ENCODE data around the gene DYNC1I1. TPM values are rescaled to one million over a fixed set of nuclear protein-coding genes. Genes with fewer than 3 reads are reported as not detected.

The DYNC1I1 gene
- total and polyA plus RNA-seq, 3 experiments from 2014 or later = not detected

DNA sequence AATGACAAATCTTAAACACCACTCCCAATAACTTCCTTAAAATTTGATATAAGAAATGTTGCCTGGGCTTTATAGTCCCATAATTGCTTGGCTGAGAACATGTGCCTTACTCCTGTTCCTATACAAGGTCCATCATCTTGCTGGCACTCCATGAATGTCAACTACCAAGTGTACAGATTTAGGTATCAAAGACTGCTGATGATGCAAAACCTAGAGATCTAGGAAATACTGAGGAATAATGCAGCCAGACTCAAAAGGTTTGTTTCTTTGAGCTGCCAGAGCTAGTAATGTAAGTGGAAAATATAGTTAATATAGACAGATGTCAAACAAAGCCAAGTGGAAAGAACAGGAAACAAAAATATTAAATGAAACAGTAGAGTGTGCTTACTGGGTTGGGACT, 121.1 kb downstream of the DYNC1I1 start:
- no peaks in the 10 kb centered on the region for H3K4me1 ChIP-seq (ENCODE audit: insufficient read depth, low read length)
- POLR2A ChIA-PET = no interaction called here
- no peak overlapping the region for H3K4me3 Mint-ChIP-seq

DNA sequence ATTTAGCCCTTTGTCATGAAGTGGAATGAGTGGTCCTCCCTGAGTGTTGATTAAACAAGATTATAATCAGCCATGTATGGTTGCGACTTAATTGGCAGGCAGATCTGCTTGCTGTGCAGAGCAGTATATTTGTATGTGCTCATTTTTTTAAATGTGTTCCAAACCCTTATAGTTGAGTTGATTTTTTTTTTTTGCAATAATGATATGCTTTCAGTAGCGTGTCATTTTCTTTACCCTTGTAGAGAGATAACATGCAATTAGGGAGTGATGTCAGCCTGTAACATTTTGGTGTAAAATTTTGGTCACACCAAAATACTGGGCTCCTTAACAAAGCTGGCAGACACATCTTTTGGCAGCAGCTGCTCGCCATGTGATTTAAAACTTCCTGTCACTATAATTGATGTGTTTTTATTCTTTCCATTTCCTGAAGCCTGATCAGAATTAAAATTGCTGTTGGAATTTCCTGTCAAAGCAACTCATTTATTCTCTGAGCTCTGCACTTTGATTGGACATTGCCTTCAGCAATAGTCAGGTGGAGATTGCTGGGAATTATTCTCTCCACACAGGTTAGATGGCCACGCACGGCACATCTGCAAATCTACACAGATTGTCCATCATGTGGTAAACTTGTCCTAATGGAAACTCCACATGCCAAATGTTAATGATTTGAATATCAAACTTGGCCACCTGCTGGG, 125.3 kb downstream of the DYNC1I1 start:
- Histone ChIP-seq H3K4me3 (ENCODE audit: low read length) (no peak overlapping the region), H3K9me3 (ENCODE audit: low read length) (no peaks in the 10 kb centered on the region), H3K36me3 (ENCODE audit: insufficient read depth, low read length) (no peaks in the 10 kb centered on the region), H3K27me3 (ENCODE audit: insufficient read depth, low read length, poor library complexity, severe bottlenecking) (no peaks in the 10 kb centered on the region), H3K4me1 (ENCODE audit: insufficient read depth, low read length) (no peaks in the 10 kb centered on the region), H3K27ac (ENCODE audit: low read depth, low read length) (no peak overlapping the region)
- no peak overlapping the region for H3K4me3 Mint-ChIP-seq
- no peaks in the 10 kb centered on the region for H3K36me3 Mint-ChIP-seq
- ChIA-PET CTCF (no interaction called here), POLR2A (no interaction called here)
- H3K27me3 Mint-ChIP-seq = peaks cover 0 to 8% of the 10 kb centered on the region in 2 donors
- DNase-seq = no peak
- peaks cover 0 to 1% (median 0%) of the 10 kb centered on the region in 5 donors for H3K9me3 Mint-ChIP-seq
- H3K27ac Mint-ChIP-seq = no peak overlapping the region
- H3K4me1 Mint-ChIP-seq = no peaks in the 10 kb centered on the region

More for the DNA sequence above, 121.1 kb downstream of the DYNC1I1 start:
- H3K9me3 ChIP-seq (ENCODE audit: low read length) = no peaks in the 10 kb centered on the region
- Mint-ChIP-seq H3K4me1 (no peaks in the 10 kb centered on the region), H3K36me3 (no peaks in the 10 kb centered on the region), H3K27ac (no peak overlapping the region), H3K27me3 (peaks cover 0 to 14% of the 10 kb centered on the region in 2 donors), H3K9me3 (peaks cover 0 to 1% (median 0%) of the 10 kb centered on the region in 5 donors)
- CTCF ChIA-PET = no interaction called here
- no peaks in the 10 kb centered on the region for H3K36me3 ChIP-seq (ENCODE audit: insufficient read depth, low read length)
- no peak for DNase-seq
- H3K27ac ChIP-seq (ENCODE audit: low read depth, low read length) = no peak overlapping the region
- H3K4me3 ChIP-seq (ENCODE audit: low read length) = no peak overlapping the region
- no peaks in the 10 kb centered on the region for H3K27me3 ChIP-seq (ENCODE audit: insufficient read depth, low read length, poor library complexity, severe bottlenecking)

DNA sequence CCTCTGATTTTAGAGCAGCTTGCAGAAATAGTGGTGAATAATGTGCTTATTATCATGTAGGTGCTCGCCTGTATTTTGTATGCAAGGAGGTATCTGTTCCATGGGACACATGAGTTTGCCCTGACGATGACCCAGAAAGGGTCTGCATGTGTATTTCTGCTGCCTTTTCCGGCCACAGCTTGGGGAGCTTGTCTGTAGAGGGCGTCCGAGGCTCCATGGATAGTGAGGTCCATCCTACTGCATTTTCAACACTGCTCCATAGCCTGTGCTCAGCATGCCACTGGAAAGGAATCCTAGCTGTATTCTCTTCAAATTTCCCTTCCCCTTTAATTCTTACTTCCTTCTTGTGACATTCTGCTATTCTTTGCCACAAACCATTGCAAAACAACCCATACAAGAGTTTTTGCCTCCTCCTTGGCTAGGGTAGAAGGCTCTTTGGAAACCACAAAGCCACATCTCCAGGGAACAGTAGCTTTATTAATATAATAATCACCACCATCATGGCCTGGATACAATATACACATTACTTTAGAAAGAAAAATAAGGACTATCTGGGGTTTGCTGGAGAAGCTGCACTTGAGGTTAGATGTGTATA, 127.7 kb downstream of the DYNC1I1 start:
- peaks cover 0 to 1% (median 0%) of the 10 kb centered on the region in 5 donors for H3K9me3 Mint-ChIP-seq
- no peaks in the 10 kb centered on the region for H3K4me1 Mint-ChIP-seq
- no peak overlapping the region for H3K27ac Mint-ChIP-seq
- Histone ChIP-seq H3K4me3 (ENCODE audit: low read length) (no peak overlapping the region), H3K27me3 (ENCODE audit: insufficient read depth, low read length, poor library complexity, severe bottlenecking) (no peaks in the 10 kb centered on the region), H3K9me3 (ENCODE audit: low read length) (no peaks in the 10 kb centered on the region), H3K36me3 (ENCODE audit: insufficient read depth, low read length) (no peaks in the 10 kb centered on the region), H3K27ac (ENCODE audit: low read depth, low read length) (no peak overlapping the region), H3K4me1 (ENCODE audit: insufficient read depth, low read length) (no peaks in the 10 kb centered on the region)
- POLR2A ChIA-PET = no interaction called here
- DNase-seq = no peak
- H3K36me3 Mint-ChIP-seq = no peaks in the 10 kb centered on the region
- H3K27me3 Mint-ChIP-seq = peaks cover 0 to 8% of the 10 kb centered on the region in 2 donors
- H3K4me3 Mint-ChIP-seq = no peak overlapping the region
- CTCF ChIA-PET = no interaction called here

DNA sequence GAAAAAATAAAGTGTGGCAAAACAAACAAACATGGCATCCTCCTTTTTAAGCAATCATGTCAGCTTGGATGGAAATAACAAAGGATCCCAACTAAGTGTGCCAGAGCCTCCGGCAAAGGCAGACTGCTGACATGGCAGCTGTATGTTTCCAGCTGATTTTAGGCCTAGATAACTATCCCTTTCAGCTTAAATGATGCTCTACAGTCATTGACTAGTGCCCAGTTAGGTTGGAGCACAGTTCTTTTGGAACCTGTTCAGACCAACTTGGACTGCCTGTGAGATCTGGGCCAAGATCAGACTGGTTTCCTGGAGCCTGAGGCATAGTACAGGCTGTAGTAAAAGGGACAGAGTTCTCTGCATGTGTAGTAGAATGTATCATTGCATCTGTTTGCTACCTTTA, 128.7 kb downstream of the DYNC1I1 start:
- Mint-ChIP-seq H3K4me1 (no peaks in the 10 kb centered on the region), H3K27ac (no peak overlapping the region), H3K27me3 (peaks cover 0 to 3% of the 10 kb centered on the region in 2 donors), H3K36me3 (no peaks in the 10 kb centered on the region), H3K4me3 (no peak overlapping the region), H3K9me3 (no peaks in the 10 kb centered on the region)
- DNase-seq = no peak
- ChIA-PET POLR2A (no interaction called here), CTCF (no interaction called here)
- Histone ChIP-seq H3K4me1 (ENCODE audit: insufficient read depth, low read length) (no peaks in the 10 kb centered on the region), H3K27ac (ENCODE audit: low read depth, low read length) (no peak overlapping the region), H3K36me3 (ENCODE audit: insufficient read depth, low read length) (no peaks in the 10 kb centered on the region), H3K4me3 (ENCODE audit: low read length) (no peak overlapping the region), H3K9me3 (ENCODE audit: low read length) (no peaks in the 10 kb centered on the region), H3K27me3 (ENCODE audit: insufficient read depth, low read length, poor library complexity, severe bottlenecking) (no peaks in the 10 kb centered on the region)

DNA sequence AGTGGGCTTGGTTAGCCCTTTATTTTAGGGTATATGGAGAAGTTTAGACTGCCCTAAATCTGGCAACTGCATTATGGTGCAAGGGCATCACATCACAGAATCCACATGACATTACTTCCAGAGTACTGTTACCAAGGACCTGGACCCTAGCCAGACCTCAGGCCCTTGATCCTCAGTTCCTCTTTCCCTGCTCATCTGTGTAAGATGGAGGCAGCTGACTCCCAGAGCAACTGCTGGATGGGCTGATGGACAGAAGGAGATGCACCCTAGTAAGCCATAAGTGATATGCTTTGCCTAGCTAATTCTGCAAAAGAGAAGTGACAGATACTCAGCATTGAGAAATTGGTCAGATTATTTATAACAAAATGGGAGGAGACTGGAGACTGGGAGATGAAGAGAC, 131.7 kb downstream of the DYNC1I1 start:
- Histone ChIP-seq H3K4me1 (ENCODE audit: insufficient read depth, low read length) (no peaks in the 10 kb centered on the region), H3K4me3 (ENCODE audit: low read length) (no peak overlapping the region), H3K36me3 (ENCODE audit: insufficient read depth, low read length) (no peaks in the 10 kb centered on the region), H3K27me3 (ENCODE audit: insufficient read depth, low read length, poor library complexity, severe bottlenecking) (no peaks in the 10 kb centered on the region), H3K27ac (ENCODE audit: low read depth, low read length) (no peak overlapping the region), H3K9me3 (ENCODE audit: low read length) (no peaks in the 10 kb centered on the region)
- no peak overlapping the region for H3K27ac Mint-ChIP-seq
- CTCF ChIA-PET = no interaction called here
- POLR2A ChIA-PET = no interaction called here
- no peaks in the 10 kb centered on the region for H3K36me3 Mint-ChIP-seq
- H3K4me1 Mint-ChIP-seq = no peaks in the 10 kb centered on the region
- H3K27me3 Mint-ChIP-seq = peaks cover 2 to 11% of the 10 kb centered on the region in 2 donors
- no peak overlapping the region for H3K4me3 Mint-ChIP-seq
- DNase-seq = no peak
- H3K9me3 Mint-ChIP-seq = no peaks in the 10 kb centered on the region

DNA sequence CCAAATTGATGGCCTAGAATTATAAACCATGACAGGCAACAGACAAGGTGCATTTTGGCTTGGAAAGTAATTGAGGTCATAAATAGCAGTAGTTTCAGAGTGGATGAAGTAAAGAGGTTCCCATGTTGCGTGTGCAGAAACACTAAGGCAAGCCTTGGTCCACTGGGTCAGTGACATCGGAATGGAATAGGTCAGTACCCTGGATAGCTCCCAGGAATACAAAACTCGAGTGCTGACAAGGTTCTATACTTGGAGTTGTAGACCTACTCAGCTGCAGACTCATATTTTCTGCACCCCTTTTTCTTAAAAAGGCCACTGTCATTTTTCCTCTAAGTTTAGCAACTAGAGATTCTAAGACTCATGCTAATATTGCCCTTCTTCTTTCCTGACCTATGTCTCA, 132.8 kb downstream of the DYNC1I1 start:
- H3K9me3 ChIP-seq (ENCODE audit: low read length) = no peaks in the 10 kb centered on the region
- Mint-ChIP-seq H3K4me1 (no peaks in the 10 kb centered on the region), H3K27me3 (peaks cover 2 to 12% of the 10 kb centered on the region in 2 donors), H3K4me3 (no peak overlapping the region), H3K27ac (no peak overlapping the region), H3K36me3 (no peaks in the 10 kb centered on the region), H3K9me3 (no peaks in the 10 kb centered on the region)
- no peak for DNase-seq
- no peaks in the 10 kb centered on the region for H3K27me3 ChIP-seq (ENCODE audit: insufficient read depth, low read length, poor library complexity, severe bottlenecking)
- POLR2A ChIA-PET = no interaction called here
- no peaks in the 10 kb centered on the region for H3K36me3 ChIP-seq (ENCODE audit: insufficient read depth, low read length)
- CTCF ChIA-PET = no interaction called here
- no peak overlapping the region for H3K27ac ChIP-seq (ENCODE audit: low read depth, low read length)
- no peak overlapping the region for H3K4me3 ChIP-seq (ENCODE audit: low read length)
- no peaks in the 10 kb centered on the region for H3K4me1 ChIP-seq (ENCODE audit: insufficient read depth, low read length)

DNA sequence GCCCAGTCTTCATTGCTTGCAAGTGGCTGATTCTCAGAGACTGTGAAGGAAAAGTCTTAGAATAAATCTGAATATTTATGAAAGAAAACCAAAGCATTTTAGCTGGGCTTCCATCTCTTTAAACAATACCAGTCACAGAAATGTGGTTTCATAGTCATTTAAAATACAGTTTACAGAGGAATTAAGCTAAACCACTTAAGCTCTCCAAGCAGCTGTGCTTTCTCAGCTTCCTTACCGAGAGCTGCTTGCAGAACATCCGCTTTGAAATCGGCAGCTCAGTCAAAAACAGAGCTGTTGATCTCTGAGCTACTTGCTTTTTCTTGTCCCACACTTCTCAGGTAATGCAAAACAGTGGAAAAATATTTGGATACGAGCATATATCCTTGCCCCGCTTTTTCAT, 134.5 kb downstream of the DYNC1I1 start:
- CTCF ChIA-PET = interaction anchor here (1.5 kb wide), 1 partner anchor 9 kb away, joined by 5 read pairs; no protein-coding TSS in a partner anchor
- H3K27me3 Mint-ChIP-seq = peaks cover 2 to 17% of the 10 kb centered on the region in 2 donors

DNA sequence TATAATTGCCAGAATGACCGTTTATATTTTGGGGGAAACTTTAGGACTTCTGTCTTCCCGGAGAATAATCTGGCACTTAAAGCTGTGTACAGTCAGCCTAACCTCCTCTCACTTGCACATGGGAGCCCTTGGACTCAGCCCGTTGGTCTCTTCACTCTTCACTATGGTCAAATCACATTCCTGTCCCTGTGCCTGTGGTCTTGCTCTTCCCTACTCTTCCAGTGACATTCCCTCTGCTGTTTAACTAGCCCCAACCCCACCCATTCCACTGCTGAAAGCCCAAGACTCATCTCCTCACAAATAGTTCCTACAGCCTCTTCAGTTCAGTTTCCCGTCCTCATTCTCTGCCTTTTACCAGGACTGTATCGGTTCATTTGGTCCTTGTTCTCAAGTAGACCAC, 135.0 kb downstream of the DYNC1I1 start:
- POLR2A ChIA-PET = no interaction called here
- CTCF ChIA-PET = no interaction called here
- no peaks in the 10 kb centered on the region for H3K4me1 ChIP-seq (ENCODE audit: insufficient read depth, low read length)
- Mint-ChIP-seq H3K4me1 (no peaks in the 10 kb centered on the region), H3K36me3 (no peaks in the 10 kb centered on the region), H3K27me3 (peaks cover 2 to 17% of the 10 kb centered on the region in 2 donors), H3K4me3 (no peak overlapping the region), H3K9me3 (no peaks in the 10 kb centered on the region), H3K27ac (no peak overlapping the region)
- no peak overlapping the region for H3K4me3 ChIP-seq (ENCODE audit: low read length)
- no peaks in the 10 kb centered on the region for H3K36me3 ChIP-seq (ENCODE audit: insufficient read depth, low read length)
- no peak overlapping the region for H3K27ac ChIP-seq (ENCODE audit: low read depth, low read length)
- H3K27me3 ChIP-seq (ENCODE audit: insufficient read depth, low read length, poor library complexity, severe bottlenecking) = no peaks in the 10 kb centered on the region
- no peaks in the 10 kb centered on the region for H3K9me3 ChIP-seq (ENCODE audit: low read length)
- DNase-seq = no peak

More for the DNA sequence above, 134.5 kb downstream of the DYNC1I1 start:
- no peak for DNase-seq
- POLR2A ChIA-PET = no interaction called here
- Mint-ChIP-seq H3K4me1 (no peaks in the 10 kb centered on the region), H3K9me3 (no peaks in the 10 kb centered on the region), H3K36me3 (no peaks in the 10 kb centered on the region), H3K4me3 (no peak overlapping the region), H3K27ac (no peak overlapping the region)
- H3K4me1 ChIP-seq (ENCODE audit: insufficient read depth, low read length) = no peaks in the 10 kb centered on the region
- H3K4me3 ChIP-seq (ENCODE audit: low read length) = no peak overlapping the region
- H3K36me3 ChIP-seq (ENCODE audit: insufficient read depth, low read length) = no peaks in the 10 kb centered on the region
- no peak overlapping the region for H3K27ac ChIP-seq (ENCODE audit: low read depth, low read length)
- H3K9me3 ChIP-seq (ENCODE audit: low read length) = no peaks in the 10 kb centered on the region
- no peaks in the 10 kb centered on the region for H3K27me3 ChIP-seq (ENCODE audit: insufficient read depth, low read length, poor library complexity, severe bottlenecking)

All from CD8-positive, alpha-beta memory T cell (primary cell).